ENCODE data around the gene ZNF260.
A peak's percentile ranks its signal among the peaks of the same experiment; 100 is the strongest.

The ZNF260 gene

DNA sequence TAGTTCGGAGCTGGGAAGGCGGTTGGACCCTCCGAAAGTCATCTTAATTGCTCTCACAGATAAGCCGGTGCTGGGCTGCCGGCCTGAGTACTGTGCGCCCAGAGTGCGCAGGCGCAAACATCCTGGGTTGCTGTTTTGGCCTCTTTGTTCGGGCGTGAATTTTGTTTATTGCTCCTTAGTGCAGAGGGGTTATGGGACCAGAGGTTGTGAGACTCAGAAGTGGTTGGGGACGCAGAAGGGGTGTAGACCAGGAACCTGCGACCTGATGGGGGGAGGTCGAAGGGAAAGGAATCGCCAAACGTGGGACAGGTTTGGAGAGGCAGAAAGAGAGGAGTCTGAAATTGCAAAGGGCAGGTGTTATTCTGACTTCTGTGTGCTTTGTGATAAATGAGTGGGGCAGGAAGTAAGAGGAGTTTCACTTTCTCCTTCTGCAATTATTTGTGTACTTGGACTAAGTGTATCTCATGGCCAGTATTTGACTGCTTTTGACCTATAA, 38.1 kb downstream of the ZNF260 start:
- peak; percentile 45 to 52 for DNase-seq (ENCODE audit: low read depth in 2 of 2)

DNA sequence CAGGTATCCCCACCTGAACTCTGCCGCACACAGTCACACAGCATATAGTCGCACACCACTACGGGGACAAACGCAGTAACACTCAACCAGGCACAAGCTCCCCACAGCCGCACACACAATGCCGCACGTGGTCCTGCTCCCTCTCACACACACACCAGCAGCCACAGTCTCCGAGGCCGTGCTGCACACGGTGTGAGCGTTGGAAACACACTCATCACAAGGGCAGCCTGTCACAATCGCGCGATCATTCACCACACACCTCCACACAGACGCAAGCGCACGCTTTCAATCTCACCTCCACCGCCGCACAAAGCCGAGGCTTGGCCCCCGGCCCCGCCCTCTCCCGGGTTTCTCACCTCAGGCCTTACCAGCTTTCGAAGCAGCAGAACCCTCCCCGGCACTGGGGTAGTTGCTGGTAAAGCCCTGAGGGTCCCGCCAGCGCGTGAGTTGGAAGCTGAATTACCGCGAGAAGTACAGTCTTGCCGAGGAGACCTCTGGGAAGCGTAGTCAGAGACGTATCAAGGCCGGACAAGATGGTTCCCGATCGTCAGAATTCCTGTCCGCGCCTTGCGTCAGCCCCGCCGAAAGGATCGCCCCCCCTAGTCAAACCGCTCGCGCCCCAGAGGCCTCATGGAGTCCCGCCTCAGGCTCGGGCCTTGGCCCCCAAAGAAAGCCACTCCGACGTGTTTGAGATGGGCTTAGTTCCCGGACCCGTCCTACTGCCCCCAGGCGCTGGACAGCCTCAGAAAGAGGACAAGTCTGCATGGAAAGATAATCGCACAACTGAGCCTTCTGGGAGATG, 38.8 kb downstream of the ZNF260 start, which contains the start of gene ZNF566:
Gene ZNF566 (minus strand): TSS at position 444 of the 802 bp plus-strand sequence. CDS start 13,004 bp downstream, outside the sequence.
- DNase-seq (ENCODE audit: low read depth in 2 of 2), result peak; percentile 91 to 94

DNA sequence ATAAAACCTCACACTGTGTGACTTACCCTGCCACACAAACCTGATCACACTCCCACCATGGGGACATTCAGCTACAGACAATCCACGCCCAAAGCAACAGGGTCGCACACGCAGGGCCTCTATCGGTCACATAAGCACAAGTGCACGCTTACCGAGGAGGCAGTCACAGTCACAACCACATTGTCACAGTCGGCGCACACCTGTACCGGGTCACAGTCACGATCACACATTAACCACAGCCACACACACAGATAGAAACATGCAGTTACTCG, 39.3 kb downstream of the ZNF260 start:
- DNase-seq (ENCODE audit: low read depth in 2 of 2), result peak; percentile 18 to 32

DNA sequence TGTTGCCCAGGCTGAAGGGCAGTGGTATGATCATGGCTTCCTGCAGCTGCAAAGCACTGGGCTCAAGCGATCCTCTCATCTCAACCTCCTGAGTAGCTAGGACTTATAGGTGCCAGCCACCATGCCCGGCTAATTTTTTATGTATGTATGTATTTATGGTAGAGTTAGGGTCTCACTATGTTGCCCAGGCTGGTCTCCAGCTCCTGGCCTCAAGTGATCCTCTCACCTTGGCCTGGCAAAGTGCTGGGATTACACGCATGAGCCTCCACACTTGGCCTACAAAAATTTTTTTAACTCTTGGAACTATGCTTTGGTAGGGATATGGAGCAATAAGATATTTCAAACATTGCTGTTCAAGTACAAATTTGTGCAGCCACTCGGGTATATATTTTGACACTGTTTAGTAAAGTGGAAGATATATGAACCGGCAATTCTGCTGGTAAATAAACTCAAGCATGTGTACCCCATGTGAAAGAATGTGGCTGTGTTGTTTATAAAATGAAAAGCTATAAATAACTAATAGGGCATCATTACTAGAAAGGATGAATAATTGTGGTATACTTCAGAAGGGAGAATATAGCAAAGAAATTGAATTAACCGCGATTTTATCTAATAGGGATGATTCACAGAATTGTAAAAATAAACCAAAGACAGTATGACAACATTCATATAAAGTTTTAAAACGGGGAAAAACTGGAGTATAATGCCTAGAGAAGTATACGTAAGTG, 39.8 kb downstream of the ZNF260 start:
- no peak for DNase-seq (ENCODE audit: low read depth in 2 of 2)

DNA sequence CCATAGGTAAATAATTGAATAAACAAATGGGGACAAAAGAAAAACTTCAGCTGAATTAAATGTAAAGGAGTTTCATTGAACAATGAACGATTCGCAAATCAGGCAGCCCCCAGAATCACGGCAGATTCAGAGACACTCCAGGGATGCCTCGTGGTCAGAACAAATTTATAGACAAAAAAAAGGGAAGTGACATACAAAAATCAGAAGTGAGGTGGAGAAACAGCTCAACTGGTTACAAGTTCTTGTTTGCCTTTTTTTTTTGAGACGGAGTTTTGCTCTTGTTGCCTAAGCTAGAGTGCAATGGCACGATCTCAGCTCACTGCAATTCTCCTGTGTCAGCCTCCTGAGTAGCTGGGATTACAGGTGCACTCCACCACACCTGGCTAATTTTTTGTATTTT, 44.4 kb downstream of the ZNF260 start:
- DNase-seq (ENCODE audit: low read depth in 2 of 2), result no peak

DNA sequence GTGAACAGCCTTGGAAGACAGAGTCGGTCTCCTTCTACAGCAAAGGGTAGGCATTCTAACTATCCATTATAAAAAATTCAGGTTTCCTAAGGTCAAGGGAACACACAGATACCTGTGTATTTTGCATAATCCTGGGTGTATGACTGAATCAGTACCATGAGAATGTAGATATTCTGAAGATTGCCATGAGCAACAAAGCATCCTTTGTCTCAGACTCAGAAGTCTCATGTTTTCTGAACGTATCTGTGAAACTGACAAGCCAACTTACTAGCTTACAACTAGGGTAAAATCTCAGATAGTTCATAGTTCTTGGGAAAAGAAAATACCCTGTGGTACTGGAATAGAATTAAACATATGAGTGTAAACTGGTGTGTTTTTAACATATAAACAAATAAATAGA, 45.2 kb downstream of the ZNF260 start:
- no peak for DNase-seq (ENCODE audit: low read depth in 2 of 2)
